ENCODE measurements around the gene UBL5.

The UBL5 gene

DNA sequence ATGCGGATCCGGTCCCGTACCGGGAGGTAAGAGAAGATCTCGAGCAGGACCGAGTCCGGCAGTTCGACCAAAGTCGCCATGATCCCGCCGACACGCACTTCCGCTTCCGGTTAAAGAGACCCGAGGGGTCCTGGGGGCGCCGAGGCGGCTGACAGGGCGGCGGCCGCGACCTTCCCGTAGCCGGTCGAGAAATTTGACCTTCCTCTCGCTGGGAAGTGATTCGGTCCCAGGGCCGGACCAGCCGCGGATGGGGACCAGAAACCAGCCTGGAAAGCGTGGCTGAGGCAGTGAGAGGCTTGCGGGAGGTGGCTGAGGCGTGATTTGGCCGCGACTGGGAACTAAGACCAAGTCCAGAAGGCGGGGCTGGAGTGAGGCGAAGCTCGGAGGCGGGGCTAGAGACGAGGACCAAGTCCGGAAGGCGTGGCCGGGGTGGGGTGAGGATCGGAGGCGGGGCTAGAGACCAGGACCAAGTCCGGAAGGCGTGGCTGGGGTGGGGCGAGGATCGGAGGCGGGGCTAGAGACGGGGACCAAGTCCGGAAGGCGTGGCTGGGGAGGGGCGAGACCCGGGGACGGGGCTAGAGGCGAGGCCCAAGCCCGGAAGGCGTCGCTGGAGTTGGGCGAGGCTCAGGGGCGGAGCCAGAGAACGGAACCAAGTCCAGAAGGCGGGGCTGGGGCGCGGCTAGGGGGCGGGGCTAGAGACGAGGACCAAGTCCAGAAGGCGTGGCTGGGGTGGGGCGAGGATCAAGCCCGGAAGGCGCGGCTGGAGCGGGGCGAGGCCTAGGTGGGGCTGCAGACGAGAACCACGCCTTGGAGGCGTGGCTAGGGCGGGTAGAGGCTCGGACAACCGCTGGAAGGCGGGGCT lies 8.8 kb upstream of the UBL5 start, which contains the start of gene FBXL12:
Gene FBXL12, minus strand, starts transcription at position 346 of the 862 bp plus-strand sequence. Its CDS starts 266 bp downstream, at position 80.
- peak; percentile 96 for TF ChIP-seq POLR2AphosphoS5 (IDR thresholded peaks at IDR 0.05; ENCODE audit: low read depth, low read length)
- no peak for TF ChIP-seq FOXP2 (optimal IDR thresholded peaks at IDR 0.05; ENCODE audit: borderline replicate concordance, extremely low read depth, extremely low read length, insufficient read depth)
- TF ChIP-seq SIN3A (IDR thresholded peaks at IDR 0.05; ENCODE audit: borderline replicate concordance, insufficient read depth, low read length), result no peak
- peak; percentile 59; the same call in 1 of the 2 replicates for TF ChIP-seq TAF1 (IDR thresholded peaks at IDR 0.05; ENCODE audit: borderline replicate concordance, insufficient read depth, low read length)
- TF ChIP-seq, protein P1, sequence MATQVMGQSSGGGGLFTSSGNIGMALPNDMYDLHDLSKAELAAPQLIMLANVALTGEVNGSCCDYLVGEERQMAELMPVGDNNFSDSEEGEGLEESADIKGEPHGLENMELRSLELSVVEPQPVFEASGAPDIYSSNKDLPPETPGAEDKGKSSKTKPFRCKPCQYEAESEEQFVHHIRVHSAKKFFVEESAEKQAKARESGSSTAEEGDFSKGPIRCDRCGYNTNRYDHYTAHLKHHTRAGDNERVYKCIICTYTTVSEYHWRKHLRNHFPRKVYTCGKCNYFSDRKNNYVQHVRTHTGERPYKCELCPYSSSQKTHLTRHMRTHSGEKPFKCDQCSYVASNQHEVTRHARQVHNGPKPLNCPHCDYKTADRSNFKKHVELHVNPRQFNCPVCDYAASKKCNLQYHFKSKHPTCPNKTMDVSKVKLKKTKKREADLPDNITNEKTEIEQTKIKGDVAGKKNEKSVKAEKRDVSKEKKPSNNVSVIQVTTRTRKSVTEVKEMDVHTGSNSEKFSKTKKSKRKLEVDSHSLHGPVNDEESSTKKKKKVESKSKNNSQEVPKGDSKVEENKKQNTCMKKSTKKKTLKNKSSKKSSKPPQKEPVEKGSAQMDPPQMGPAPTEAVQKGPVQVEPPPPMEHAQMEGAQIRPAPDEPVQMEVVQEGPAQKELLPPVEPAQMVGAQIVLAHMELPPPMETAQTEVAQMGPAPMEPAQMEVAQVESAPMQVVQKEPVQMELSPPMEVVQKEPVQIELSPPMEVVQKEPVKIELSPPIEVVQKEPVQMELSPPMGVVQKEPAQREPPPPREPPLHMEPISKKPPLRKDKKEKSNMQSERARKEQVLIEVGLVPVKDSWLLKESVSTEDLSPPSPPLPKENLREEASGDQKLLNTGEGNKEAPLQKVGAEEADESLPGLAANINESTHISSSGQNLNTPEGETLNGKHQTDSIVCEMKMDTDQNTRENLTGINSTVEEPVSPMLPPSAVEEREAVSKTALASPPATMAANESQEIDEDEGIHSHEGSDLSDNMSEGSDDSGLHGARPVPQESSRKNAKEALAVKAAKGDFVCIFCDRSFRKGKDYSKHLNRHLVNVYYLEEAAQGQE (IDR thresholded peaks at IDR 0.05; ENCODE audit: insufficient read depth in 1 of 2, low read depth in 2 of 2, low read length in 2 of 2), result no peak

DNA sequence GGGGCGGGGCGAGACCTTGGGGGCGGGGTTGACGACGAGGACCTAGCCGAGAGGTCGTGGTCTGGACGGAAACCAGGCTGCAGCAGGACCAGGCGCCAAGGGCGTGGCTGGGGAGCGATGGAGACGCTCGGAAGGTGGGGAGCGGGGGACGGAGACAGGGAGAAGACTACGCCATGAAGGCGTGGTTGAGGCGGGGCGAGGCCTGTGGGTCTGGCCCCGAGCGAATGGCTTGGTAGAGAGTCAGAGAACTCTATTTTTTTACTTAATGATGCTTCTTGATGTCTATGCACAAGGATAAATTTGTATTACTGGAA lies 8.2 kb upstream of the UBL5 start:
- no peak for TF ChIP-seq POLR2AphosphoS5 (IDR thresholded peaks at IDR 0.05; ENCODE audit: low read depth, low read length)

DNA sequence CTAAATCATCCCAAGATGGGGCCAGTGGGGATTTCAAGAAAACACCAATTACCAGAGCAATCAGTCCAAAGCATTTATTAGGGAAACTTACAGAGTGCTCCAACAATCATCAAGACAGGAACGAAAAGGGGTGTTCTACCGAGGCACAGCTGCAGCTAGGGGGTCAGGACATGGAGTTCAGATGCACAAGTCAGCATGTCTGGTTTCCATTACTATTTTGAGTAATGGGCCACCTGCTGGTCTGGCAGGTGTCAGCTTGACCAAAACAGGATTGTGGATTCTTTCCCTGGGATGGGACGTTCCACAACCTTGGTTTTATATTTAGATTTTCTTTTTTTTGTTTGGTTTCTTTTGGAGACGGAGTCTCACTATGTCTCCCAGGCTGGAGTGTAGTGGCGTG lies 3.9 kb upstream of the UBL5 start:
- TF ChIP-seq POLR2AphosphoS5 (IDR thresholded peaks at IDR 0.05; ENCODE audit: low read depth, low read length) (no peak), SIN3A (IDR thresholded peaks at IDR 0.05; ENCODE audit: borderline replicate concordance, insufficient read depth, low read length) (no peak), FOXP2 (optimal IDR thresholded peaks at IDR 0.05; ENCODE audit: borderline replicate concordance, extremely low read depth, extremely low read length, insufficient read depth) (no peak), TAF1 (IDR thresholded peaks at IDR 0.05; ENCODE audit: borderline replicate concordance, insufficient read depth, low read length) (no peak)
- TF ChIP-seq, protein P1 (IDR thresholded peaks at IDR 0.05; ENCODE audit: insufficient read depth in 1 of 2, low read depth in 2 of 2, low read length in 2 of 2), result no peak

DNA sequence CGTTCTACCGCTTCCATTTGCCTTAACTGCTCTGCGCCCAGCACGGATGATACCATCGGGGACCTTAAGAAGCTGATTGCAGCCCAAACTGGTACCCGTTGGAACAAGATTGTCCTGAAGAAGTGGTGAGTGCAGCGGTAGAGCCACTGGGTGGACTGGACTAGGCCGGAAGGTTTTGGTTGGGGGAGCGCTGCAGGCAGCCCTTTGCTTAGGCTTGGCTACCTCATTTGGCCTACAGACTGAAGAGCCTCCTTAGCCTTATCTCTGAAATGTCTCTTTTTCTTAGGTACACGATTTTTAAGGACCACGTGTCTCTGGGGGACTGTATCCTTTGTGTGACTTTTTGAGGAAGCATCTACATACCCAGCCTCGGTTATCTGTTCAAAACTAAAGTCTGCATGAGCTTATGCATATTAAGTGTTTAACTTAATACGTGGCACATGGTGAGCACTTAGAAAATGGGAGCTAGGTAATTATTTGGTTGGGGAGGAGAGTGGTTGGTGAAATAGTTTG lies 889 bp downstream of the UBL5 start:
- TF ChIP-seq POLR2AphosphoS5 (IDR thresholded peaks at IDR 0.05; ENCODE audit: low read depth, low read length) (no peak), SIN3A (IDR thresholded peaks at IDR 0.05; ENCODE audit: borderline replicate concordance, insufficient read depth, low read length) (no peak), TAF1 (IDR thresholded peaks at IDR 0.05; ENCODE audit: borderline replicate concordance, insufficient read depth, low read length) (no peak), FOXP2 (optimal IDR thresholded peaks at IDR 0.05; ENCODE audit: borderline replicate concordance, extremely low read depth, extremely low read length, insufficient read depth) (no peak)
- TF ChIP-seq, protein P1 (IDR thresholded peaks at IDR 0.05; ENCODE audit: insufficient read depth in 1 of 2, low read depth in 2 of 2, low read length in 2 of 2), result no peak

DNA sequence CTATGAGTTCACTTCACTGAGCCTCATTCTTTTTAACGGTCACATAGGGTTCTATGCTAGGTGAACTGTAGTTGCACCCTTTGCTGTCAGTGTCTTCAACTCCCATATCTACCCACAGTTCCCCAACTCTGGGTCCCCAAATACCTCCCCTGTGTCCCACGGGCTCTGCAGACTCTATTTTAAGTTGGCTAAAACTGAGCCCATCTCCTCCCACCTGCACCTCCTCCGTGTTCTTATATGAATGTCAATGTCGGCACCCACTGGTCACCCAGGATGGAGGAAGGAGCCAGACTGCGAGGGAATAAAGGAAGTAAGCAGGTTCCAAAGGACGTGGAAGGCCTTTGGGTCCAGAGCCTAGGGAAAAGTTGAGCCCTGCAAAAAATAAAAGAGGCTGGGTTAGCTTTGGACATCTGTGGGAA lies 6.6 kb downstream of the UBL5 start:
- TF ChIP-seq FOXP2 (optimal IDR thresholded peaks at IDR 0.05; ENCODE audit: borderline replicate concordance, extremely low read depth, extremely low read length, insufficient read depth) (no peak), POLR2AphosphoS5 (IDR thresholded peaks at IDR 0.05; ENCODE audit: low read depth, low read length) (no peak), SIN3A (IDR thresholded peaks at IDR 0.05; ENCODE audit: borderline replicate concordance, insufficient read depth, low read length) (no peak), TAF1 (IDR thresholded peaks at IDR 0.05; ENCODE audit: borderline replicate concordance, insufficient read depth, low read length) (no peak)
- TF ChIP-seq, protein P1 (IDR thresholded peaks at IDR 0.05; ENCODE audit: insufficient read depth in 1 of 2, low read depth in 2 of 2, low read length in 2 of 2), result no peak

Measured in PFSK-1 (cell line).